Stimulated activated CD4-positive, alpha-beta T cell treated with anti-CD3 and anti-CD28 coated beads, TNF-alpha, amount 100 ng/mL, for 24 hours (primary cell): ENCODE results near the gene BTG4.

Experiments
- DNase-seq, 3 experiments: peaks; one replicate each; pipeline ENCODE4 v3.0.0-alpha.2; 2020; ENCODE audit warnings: low read depth in 3 of 3

The BTG4 gene

DNA sequence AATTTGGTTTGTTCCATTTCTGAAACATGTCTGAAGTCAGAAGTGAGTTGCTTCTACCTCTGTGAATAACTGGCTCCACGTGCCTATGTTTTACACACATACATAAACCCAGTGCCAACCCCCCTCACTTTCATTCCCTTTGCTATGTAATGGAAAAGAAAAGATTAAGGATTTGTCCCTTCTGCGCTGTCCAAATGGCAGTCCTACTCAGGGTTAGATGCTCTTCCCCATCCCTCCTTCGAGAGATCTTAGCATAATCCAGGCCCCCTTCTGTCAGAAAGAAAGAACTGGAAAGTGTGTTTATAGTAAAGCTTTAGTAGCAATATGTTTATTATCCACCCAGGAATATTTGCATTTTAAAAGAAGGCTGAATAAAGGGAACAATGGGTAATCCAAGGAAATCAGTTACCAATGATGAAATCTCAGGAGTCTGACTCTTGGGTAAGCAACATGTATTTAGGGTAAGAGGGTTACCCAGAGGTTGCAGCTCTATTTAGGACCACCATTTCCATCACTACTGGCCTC, 25.2 kb upstream of the BTG4 start:
- no peak for DNase-seq

DNA sequence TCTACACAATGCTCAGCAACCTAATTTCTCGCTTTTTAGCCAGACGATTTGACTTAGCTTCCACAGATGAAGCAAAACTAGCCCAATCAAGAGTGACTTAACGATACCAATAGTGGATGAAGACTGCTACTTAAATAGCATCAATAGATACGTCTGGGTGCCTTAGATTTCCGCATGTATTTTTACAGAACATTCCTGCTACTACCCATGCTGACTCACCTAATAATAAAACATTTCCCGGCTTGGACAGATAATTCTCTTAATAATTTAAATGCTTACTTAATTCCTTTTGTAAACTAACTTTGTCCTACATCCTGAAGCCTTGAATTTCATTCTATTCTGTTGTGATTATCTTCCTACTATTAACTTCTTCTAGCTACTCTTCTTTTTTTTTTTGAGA, 23.1 kb upstream of the BTG4 start:
- DNase-seq, result no peak

- no peak for DNase-seq
These were observed 20.2 kb upstream of the BTG4 start for GRCh38 chr11:111532365-111532709.

- DNase-seq, result peak; percentile 35 to 68 (median 44)
These were observed 19.6 kb upstream of the BTG4 start for GRCh38 chr11:111531687-111532364.

DNA sequence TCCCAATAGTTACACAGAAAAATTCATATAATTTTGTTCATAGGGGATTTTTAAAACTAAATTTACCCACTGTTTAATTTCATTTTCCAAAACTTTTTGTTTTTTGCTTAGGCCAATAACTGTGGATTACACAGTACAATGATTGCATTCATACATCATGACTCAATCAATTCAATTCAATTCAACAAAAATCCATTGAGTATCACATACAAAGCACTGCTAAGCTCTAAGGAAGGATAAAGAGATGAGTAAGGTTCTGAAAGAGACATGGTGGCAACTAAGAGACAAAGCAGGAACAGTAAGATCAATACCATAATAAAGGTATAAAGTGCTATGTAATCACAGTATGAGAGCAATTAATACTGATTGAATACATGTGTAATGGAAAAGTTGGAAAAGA, 18.9 kb upstream of the BTG4 start:
- DNase-seq, result no peak

- DNase-seq, result no peak
These were observed 17.9 kb upstream of the BTG4 start for GRCh38 chr11:111530091-111530490.

DNA sequence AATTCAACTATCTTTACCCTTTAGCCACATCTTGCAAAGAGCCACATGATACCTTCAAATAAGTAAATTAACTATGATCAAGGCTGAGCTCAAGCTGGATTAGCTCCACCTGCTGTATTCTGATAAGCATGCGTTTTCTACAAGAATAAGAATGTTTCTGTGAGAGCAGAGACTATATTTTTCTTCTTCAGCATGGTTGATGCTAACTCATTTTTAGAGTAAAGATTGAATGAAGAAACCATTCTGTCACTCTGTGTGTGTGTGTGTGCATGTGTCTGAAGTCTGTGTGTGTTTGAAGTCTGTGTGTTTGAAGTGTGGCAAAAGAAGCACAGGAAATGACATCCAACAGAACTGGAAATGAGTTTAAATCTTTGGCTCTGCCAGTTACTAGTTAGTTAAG, 16.4 kb upstream of the BTG4 start:
- no peak for DNase-seq

DNA sequence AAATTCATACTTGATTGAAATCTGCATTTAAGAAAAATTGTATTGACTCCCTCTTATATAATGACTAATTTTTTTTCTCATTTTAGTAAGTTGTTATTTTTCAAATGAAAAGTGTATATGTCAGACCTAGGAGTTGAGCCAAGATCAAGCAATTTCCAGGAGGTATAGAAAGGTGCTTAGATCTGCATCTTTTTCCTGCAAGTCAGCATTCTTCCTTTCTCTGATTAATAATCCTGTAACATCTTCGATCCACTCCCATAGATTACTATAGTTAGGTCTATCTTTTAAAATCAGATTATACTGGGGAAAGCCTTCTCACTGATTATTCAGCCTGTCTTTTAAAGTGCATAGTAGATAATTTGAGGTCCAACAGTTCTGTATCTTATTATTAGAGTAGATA, 15.1 kb upstream of the BTG4 start:
- no peak for DNase-seq

- DNase-seq, result no peak
These were observed 14.3 kb upstream of the BTG4 start for GRCh38 chr11:111526501-111526900.

DNA sequence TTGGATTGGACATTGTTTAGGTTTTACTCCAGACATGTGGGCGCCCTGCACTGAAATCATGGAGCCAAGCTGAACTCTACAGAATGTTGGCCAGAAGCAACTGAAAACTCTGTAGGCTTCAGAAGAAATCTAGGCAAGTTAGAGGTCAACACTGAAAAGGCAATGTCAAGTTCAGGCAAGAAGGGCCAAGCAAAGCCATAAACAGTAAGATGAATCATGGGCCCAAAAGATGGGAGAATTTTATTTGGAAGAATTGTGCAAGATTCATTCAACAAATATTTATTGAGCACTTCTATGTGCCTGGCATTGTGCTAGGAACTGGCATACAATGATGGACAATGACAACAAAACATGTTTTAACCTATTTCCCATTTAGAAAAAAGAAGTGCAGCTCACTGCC, 13.3 kb upstream of the BTG4 start:
- no peak for DNase-seq

DNA sequence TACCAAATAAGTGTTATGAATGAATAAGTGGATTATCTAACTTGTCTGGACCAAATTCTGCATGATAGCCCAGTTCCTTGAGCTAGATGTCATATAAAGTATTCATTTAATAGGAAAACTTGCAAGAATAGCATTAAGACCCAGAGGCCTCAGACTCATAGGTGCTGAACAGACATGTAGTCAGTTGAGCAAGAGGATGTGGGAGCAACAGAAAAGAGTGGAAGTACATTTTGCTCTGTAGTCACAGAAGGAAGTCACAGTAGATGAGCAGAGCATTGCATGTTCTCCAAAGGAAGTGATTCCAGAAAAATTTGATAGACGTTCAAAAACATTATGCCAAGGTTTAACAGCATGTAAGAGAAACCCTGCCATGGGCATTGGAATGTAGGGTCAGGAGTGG, 11.9 kb upstream of the BTG4 start:
- DNase-seq, result no peak

DNA sequence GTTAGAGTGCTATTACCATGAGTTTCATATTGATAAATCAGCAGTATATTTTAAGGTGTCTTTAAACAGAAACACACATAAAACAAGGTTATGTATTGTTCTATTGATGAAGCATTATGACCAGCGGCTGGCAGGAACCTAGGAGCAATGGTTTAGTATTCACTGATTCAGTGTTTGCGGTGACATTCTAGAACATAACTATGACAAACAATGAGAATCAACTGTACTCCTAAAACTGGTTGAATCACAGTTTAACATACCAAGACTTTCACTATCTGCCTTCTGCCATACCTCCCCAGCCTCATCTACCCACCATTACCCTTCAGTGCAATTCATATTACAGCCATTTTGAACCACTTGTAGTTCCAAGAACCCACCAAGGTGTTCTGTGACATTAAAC, 11.2 kb upstream of the BTG4 start:
- DNase-seq, result no peak

GRCh38 chr11:111522426-111522825, 10.2 kb upstream of the BTG4 start:
- no peak for DNase-seq

DNA sequence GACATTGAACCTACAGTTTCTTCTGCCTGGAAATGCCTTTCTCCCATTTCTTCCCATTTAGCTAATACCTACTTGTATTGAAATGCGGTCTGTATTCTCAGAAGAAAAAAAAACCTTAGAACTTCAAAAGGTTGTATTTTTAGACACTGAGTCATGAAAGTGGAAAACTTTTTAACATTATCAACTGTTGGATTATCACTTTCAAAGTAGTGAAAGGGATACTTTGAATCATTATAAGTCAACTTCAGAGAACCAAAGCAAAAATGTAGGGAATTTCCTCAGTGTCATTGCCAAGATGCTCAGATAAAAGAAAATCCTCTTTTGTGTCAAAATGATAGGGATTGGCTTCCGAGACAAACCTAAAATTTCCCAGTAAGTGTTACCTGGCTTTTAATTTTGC, 8.9 kb upstream of the BTG4 start:
- DNase-seq, result no peak

- DNase-seq, result no peak
These were observed 8.4 kb upstream of the BTG4 start for GRCh38 chr11:111520560-111520959.

- no peak for DNase-seq
These were observed 6.5 kb upstream of the BTG4 start for GRCh38 chr11:111518668-111519067.

DNA sequence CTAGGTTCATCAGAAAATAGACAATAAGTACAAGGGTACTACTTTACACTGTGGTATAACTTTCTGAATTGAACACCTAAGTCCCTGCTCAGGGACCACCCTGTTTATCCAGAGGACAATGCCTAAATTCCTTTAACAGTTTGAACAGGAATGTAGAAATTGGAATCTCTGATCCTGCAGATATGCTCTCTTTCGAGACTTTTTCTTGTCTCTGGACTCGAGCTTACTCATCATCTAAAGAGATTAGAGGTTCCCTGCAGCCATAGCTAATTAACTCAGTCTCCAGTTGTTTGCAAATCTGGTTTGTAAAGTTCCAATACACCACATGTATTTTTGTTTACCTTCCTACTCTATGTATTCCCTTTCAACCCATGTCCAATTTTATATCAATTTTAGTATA, 3.4 kb upstream of the BTG4 start:
- DNase-seq, result no peak

GRCh38 chr11:111514216-111515031, 2.2 kb upstream of the BTG4 start, which contains the start of gene HOATZ:
Gene HOATZ (plus strand): TSS chr11:111514778. CDS start chr11:111514785, 7 bp downstream.
- no peak for DNase-seq

DNA sequence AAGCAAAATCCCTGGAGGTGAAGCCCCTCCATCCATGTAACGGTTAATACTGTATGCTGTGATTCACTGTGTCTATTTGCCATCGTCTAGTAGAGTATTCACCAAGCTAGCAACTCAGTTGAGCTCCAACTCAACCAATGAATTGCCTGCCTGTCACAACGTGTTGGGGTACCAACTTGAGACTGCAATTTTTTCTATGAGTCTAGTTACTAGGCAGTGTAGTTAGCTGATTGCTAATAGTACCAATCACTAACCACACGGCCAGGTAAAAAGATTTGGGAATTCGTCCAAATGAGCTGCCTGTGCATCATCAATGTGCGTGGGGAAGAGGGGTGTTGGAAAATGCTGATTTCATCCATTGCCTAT, 1.0 kb upstream of the BTG4 start:
- no peak for DNase-seq

- DNase-seq, result no peak
These were observed 1.9 kb downstream of the BTG4 start for GRCh38 chr11:111510311-111510710.

DNA sequence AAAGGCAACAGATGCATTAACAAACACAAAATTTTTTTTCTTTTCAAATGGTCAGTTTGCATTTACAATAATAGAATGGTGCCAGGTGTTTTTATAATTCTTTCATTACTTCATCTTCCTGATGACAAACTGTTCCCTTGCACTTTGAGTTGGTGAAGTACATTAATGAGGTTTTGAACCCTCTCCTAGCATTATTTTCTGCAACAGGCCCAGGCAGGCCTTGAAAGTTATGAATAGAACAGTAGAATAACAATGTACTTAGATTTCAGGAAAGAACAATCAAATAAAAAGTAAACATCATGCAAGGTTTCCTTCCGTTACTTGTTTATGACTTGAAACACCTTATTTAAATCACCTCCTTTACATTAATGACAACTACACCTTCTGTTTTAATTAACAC, 9.6 kb downstream of the BTG4 start:
- no peak for DNase-seq

GRCh38 chr11:111500481-111500880, 11.7 kb downstream of the BTG4 start:
- DNase-seq, result no peak

- no peak for DNase-seq
These were observed 12.7 kb downstream of the BTG4 start for GRCh38 chr11:111499483-111499882.
